NCI-H1048 (cell line): ENCODE measurements around the gene FGFR3.

Experiments
- DNase-seq: peaks from one replicate; lab custom pipeline; 2025; lab: John Stamatoyannopoulos, UW

FGFR3 gene

GRCh38 chr4:1792832-1793495 is at the start of gene FGFR3:
Gene FGFR3, plus strand, starts transcription at chr4:1793293. Its CDS starts 642 bp downstream, at chr4:1793935.
- peak; percentile 11 for DNase-seq

GRCh38 chr4:1743551-1743950 is 49.5 kb upstream of the FGFR3 start:
- no peak for DNase-seq

GRCh38 chr4:1743975-1744374 is 49.1 kb upstream of the FGFR3 start:
- DNase-seq = no peak

- DNase-seq = no peak
These were observed 48.5 kb upstream of the FGFR3 start for GRCh38 chr4:1744552-1744951.

- no peak for DNase-seq
These were observed 47.9 kb upstream of the FGFR3 start for GRCh38 chr4:1745165-1745564.

GRCh38 chr4:1745697-1746096 is 47.4 kb upstream of the FGFR3 start:
- DNase-seq = no peak

GRCh38 chr4:1746265-1746691 is 46.8 kb upstream of the FGFR3 start:
- DNase-seq = no peak

GRCh38 chr4:1746919-1747602 is 46.0 kb upstream of the FGFR3 start:
- DNase-seq = no peak

- no peak for DNase-seq
These were observed 45.5 kb upstream of the FGFR3 start for GRCh38 chr4:1747603-1747967.

GRCh38 chr4:1748465-1748995 is 44.6 kb upstream of the FGFR3 start:
- DNase-seq = peak; percentile 29

GRCh38 chr4:1749370-1749769 is 43.7 kb upstream of the FGFR3 start:
- no peak for DNase-seq

- DNase-seq = no peak
These were observed 43.3 kb upstream of the FGFR3 start for GRCh38 chr4:1749826-1750225.

GRCh38 chr4:1750381-1751154 is 42.5 kb upstream of the FGFR3 start:
- DNase-seq = no peak

- DNase-seq = no peak
These were observed 41.8 kb upstream of the FGFR3 start for GRCh38 chr4:1751155-1751918.

- no peak for DNase-seq
These were observed 41.2 kb upstream of the FGFR3 start for GRCh38 chr4:1751919-1752283.

GRCh38 chr4:1752284-1753041 is 40.6 kb upstream of the FGFR3 start:
- no peak for DNase-seq

- no peak for DNase-seq
These were observed 39.8 kb upstream of the FGFR3 start for GRCh38 chr4:1753294-1753696.

GRCh38 chr4:1753697-1754311 is 39.3 kb upstream of the FGFR3 start:
- no peak for DNase-seq

- no peak for DNase-seq
These were observed 38.8 kb upstream of the FGFR3 start for GRCh38 chr4:1754336-1754735.

GRCh38 chr4:1755297-1755696 is 37.8 kb upstream of the FGFR3 start:
- no peak for DNase-seq

- DNase-seq = no peak
These were observed 37.0 kb upstream of the FGFR3 start for GRCh38 chr4:1756079-1756478.
